GM12892 (cell line): ENCODE measurements around the gene CCR2.

Source experiments
- POLR2A ChIP-seq: IDR thresholded peaks from 2 replicates; pipeline ENCODE4 v1.6.1; 2011; ENCODE audit warnings: low read depth, low read length, control low read depth
- POLR2AphosphoS5 ChIP-seq: IDR thresholded peaks from 2 replicates; pipeline ENCODE4 v1.6.1; 2011; ENCODE audit warnings: low read depth, low read length, control low read depth

DNA sequence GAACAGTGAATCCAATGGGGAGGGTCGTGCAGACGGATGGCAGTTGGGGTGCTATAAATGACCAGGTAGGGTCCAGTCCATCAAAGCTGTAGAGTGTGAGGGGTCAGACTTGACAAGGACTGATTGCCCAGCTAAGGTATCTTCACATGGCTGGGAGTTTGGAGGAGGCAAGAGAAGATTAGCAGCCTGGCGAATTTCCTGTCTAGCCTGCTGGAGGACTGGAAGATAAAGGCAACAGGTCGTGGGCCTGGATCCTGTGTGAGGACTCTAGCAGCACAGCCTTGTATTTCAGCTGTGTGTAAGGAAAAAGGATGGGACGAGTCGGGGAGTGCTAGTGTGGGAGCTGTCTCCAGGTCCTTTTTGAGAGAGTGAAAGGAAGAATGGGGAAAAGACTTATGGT lies 35.4 kb downstream of the CCR2 start:
- TF ChIP-seq POLR2A (no peak), POLR2AphosphoS5 (no peak)
